B cell (primary cell): ENCODE measurements around the gene CLIC6. TPM values are rescaled to one million over a fixed set of nuclear protein-coding genes. Genes with fewer than 3 reads are reported as not detected.
A peak's percentile ranks its signal among the peaks of the same experiment; 100 is the strongest.

ENCODE experiments used
- ATAC-seq: fragments of 200-7000 bp; cut with Tn5 transposase; one replicate; pipeline ENCODE4 v1.10.0; 2021; ENCODE audit warnings: low read depth, mild to moderate bottlenecking, moderate number of reproducible peaks, moderate library complexity
- CTCF ChIA-PET: fragments of 350-600 bp; sonication (Branson Sonifier 250); formaldehyde crosslinking; loops from one replicate; lab custom pipeline; 2021; ENCODE audit warnings: antibody characterized with exemption, inconsistent platforms; lab: Charles Lee
- POLR2A ChIA-PET: fragments of 350-600 bp; sonication (Branson Sonifier 250); formaldehyde crosslinking; loops from one replicate; lab custom pipeline; 2021; ENCODE audit warnings: antibody characterized with exemption; lab: Charles Lee
- DNase-seq: peaks from one replicate; pipeline ENCODE4 v3.0.0; 2013
- H2AFZ ChIP-seq: 2 replicates; pipeline ENCODE4 v1.6.1; 2012; ENCODE audit warnings: mild to moderate bottlenecking, low read depth, low read length; ENCODE audit not compliant: insufficient read depth, poor library complexity, severe bottlenecking
- H3K27ac ChIP-seq, 2 donors: 1 replicate in 1 of 2; 2 replicates in 1 of 2; pipeline ENCODE4 v1.5.1; 2012 to 2013; ENCODE audit warnings: low read length in 2 of 2, mild to moderate bottlenecking in 2 of 2, moderate library complexity in 1 of 2
- H3K27me3 ChIP-seq, 4 experiments: fragments of 200-600 bp in 1 of 4; sonication (generic) in 1 of 4; replicated peaks in 1 of 4; 1 replicate in 2 of 4; 2 replicates in 2 of 4; pipeline versions ENCODE4 v1.6.1 to v1.7.0; 2013 to 2016; ENCODE audit warnings: low read length in 3 of 4, mild to moderate bottlenecking in 2 of 4, mixed read lengths in 1 of 4, moderate library complexity in 1 of 4; ENCODE audit not compliant: insufficient read depth in 4 of 4, control insufficient read depth in 3 of 4; ENCODE audit errors: control extremely low read depth in 1 of 4
- H3K36me3 ChIP-seq, 2 experiments: replicated peaks in 1 of 2; 1 replicate in 1 of 2; 2 replicates in 1 of 2; pipeline versions ENCODE4 v1.6.1 to v1.7.1; 2013; ENCODE audit warnings: low read length in 1 of 2; ENCODE audit not compliant: insufficient read depth in 2 of 2, control insufficient read depth in 1 of 2; ENCODE audit errors: control extremely low read depth in 1 of 2, extremely low read depth in 1 of 2
- H3K4me1 ChIP-seq, 2 donors: fragments of 200-600 bp in 1 of 2; sonication (generic) in 1 of 2; 1 replicate in 1 of 2; 2 replicates in 1 of 2; pipeline versions ENCODE4 v1.5.1 to v1.6.1; 2013 to 2017; ENCODE audit warnings: low read length in 2 of 2; ENCODE audit not compliant: control insufficient read depth in 2 of 2, insufficient read depth in 2 of 2
- H3K4me2 ChIP-seq: replicated peaks from 2 replicates; pipeline ENCODE3; 2012; ENCODE audit warnings: mild to moderate bottlenecking, low read depth, low read length; ENCODE audit not compliant: poor library complexity, severe bottlenecking
- H3K4me3 ChIP-seq, 5 experiments: fragments of 200-600 bp in 1 of 5; sonication (generic) in 1 of 5; 1 replicate in 3 of 5; 2 replicates in 2 of 5; pipeline versions ENCODE4 v1.5.1 to v1.7.0; 2011 to 2016; ENCODE audit warnings: low read length in 4 of 5, mild to moderate bottlenecking in 4 of 5, low read depth in 2 of 5, control low read depth in 1 of 5, moderate library complexity in 1 of 5; ENCODE audit not compliant: insufficient read depth in 1 of 5; ENCODE audit errors: control extremely low read depth in 1 of 5, extremely low read depth in 1 of 5
- H3K79me2 ChIP-seq: fragments of 200-600 bp; sonication (generic); one replicate; pipeline ENCODE4 v1.6.0; 2016; ENCODE audit warnings: low read length; ENCODE audit not compliant: control insufficient read depth, insufficient read depth
- H3K9ac ChIP-seq: fragments of 200-600 bp; sonication (generic); 2 replicates; pipeline ENCODE4 v1.6.1; 2017; ENCODE audit warnings: mild to moderate bottlenecking, low read length, moderate library complexity
- H3K9me3 ChIP-seq, 3 donors: one replicate each; pipeline versions ENCODE4 v1.6.1 to v1.7.1; 2013; ENCODE audit warnings: low read length in 2 of 3; ENCODE audit not compliant: control insufficient read depth in 2 of 3, insufficient read depth in 1 of 3; ENCODE audit errors: control extremely low read depth in 1 of 3
- H4K20me1 ChIP-seq: 2 replicates; pipeline ENCODE4 v1.6.0; 2012; ENCODE audit warnings: mild to moderate bottlenecking, low read length; ENCODE audit not compliant: insufficient read depth, control insufficient read depth, poor library complexity, severe bottlenecking
- H3K27ac Mint-ChIP-seq: one replicate; pipeline ENCODE4 v1.8.0; 2021; ENCODE audit warnings: mixed read lengths
- H3K27me3 Mint-ChIP-seq: one replicate; pipeline ENCODE4 v1.8.0; 2021; ENCODE audit warnings: mixed read lengths
- H3K4me1 Mint-ChIP-seq: one replicate; pipeline ENCODE4 v1.8.0; 2021; ENCODE audit warnings: mixed read lengths
- H3K4me3 Mint-ChIP-seq: one replicate; pipeline ENCODE4 v1.8.0; 2021; ENCODE audit warnings: mixed read lengths
- H3K9me3 Mint-ChIP-seq: one replicate; pipeline ENCODE4 v1.8.0; 2022; ENCODE audit warnings: mixed read lengths; ENCODE audit not compliant: insufficient read depth
- CTCF ChIP-seq: fragments of 200-600 bp; IDR thresholded peaks from one replicate; pipeline ENCODE4 v1.8.0; 2022; ENCODE audit warnings: antibody characterized with exemption, mild to moderate bottlenecking
- EZH2 ChIP-seq: IDR thresholded peaks from 2 replicates; pipeline ENCODE4 v1.6.1; 2012; ENCODE audit warnings: borderline replicate concordance, low read depth, mild to moderate bottlenecking, moderate library complexity, low read length; ENCODE audit not compliant: insufficient read depth, poor library complexity, severe bottlenecking
- WGBS: methylation state at CpG from one replicate; pipeline ENCODE4 v1.1.5; 2013; ENCODE audit warnings: missing lambda C conversion rate; ENCODE audit not compliant: insufficient coverage; 5-methylcytosine and 5-hydroxymethylcytosine counted together
- intact Hi-C: fragments of 100-400 bp; cut with micrococcal nuclease; formaldehyde crosslinking; loops from one replicate; pipeline ENCODE4 v1.10.0; 2022
- polyA plus RNA-seq: library from polyadenylated mRNA; depleted of rRNA; stranded (reverse); fragments of >200 nt; gene quantifications from 2 replicates; pipeline ENCODE4 v1.2.3, GENCODE V29; 2012
- total RNA-seq, 2 donors: library from RNA; stranded (reverse); fragments of 120-200 nt in 1 of 2; gene quantifications; 1 replicate in 1 of 2; 2 replicates in 1 of 2; pipeline versions ENCODE4 v1.2.3 to v1.2.4, GENCODE V29; 2013 to 2022

Gene CLIC6
- total and polyA plus RNA-seq, 2 donors (not counting 1 experiment from before 2014, with no cell fraction given): 0.01 to 0.07 TPM

GRCh38 chr21:34635307-34635706 is 33.5 kb upstream of the CLIC6 start:
- Mint-ChIP-seq H3K4me1 (peaks cover 5% of the 10 kb centered on the region), H3K9me3 (no peaks in the 10 kb centered on the region), H3K27me3 (peaks cover 16% of the 10 kb centered on the region), H3K27ac (no peak overlapping the region), H3K4me3 (no peak overlapping the region)
- peaks cover 0 to 3% (median 0%) of the 10 kb centered on the region in 4 experiments for H3K27me3 ChIP-seq
- H3K4me2 ChIP-seq: no peak overlapping the region
- no peak overlapping the region for H3K4me3 ChIP-seq
- H3K27ac ChIP-seq: no peak overlapping the region
- WGBS: 88% methylated on average over 3 of the region's 3 CpGs
- TF ChIP-seq CTCF (peak; percentile 52), EZH2 (no peak)
- H3K79me2 ChIP-seq: no peaks in the 10 kb centered on the region
- peaks cover 0 to 3% of the 10 kb centered on the region in 2 donors for H3K4me1 ChIP-seq
- no peaks in the 10 kb centered on the region for H4K20me1 ChIP-seq
- ChIA-PET CTCF (interaction anchor here (0.7 to 0.9 kb wide), 3 partner anchors 13 to 1297 kb away, joined by 3 to 4 read pairs (median 3); no protein-coding TSS in a partner anchor), POLR2A (no interaction called here)
- no peaks in the 10 kb centered on the region for H3K36me3 ChIP-seq
- DNase-seq: no peak
- H3K9me3 ChIP-seq: no peaks in the 10 kb centered on the region
- no peak overlapping the region for H2AFZ ChIP-seq
- intact Hi-C loops: no loop called here
- H3K9ac ChIP-seq: no peak overlapping the region
- ATAC-seq: no peak

GRCh38 chr21:34636961-34637360 is 31.8 kb upstream of the CLIC6 start:
- Histone ChIP-seq H4K20me1 (no peaks in the 10 kb centered on the region), H3K27me3 (peaks cover 0 to 3% (median 0%) of the 10 kb centered on the region in 4 experiments), H3K4me1 (peaks cover 6 to 8% of the 10 kb centered on the region in 2 donors), H3K79me2 (no peaks in the 10 kb centered on the region), H3K4me3 (no peak overlapping the region), H3K9me3 (no peaks in the 10 kb centered on the region), H3K27ac (no peak overlapping the region), H3K4me2 (no peak overlapping the region), H2AFZ (no peak overlapping the region), H3K9ac (no peak overlapping the region), H3K36me3 (no peaks in the 10 kb centered on the region)
- WGBS: 90% methylated on average over 3 of the region's 3 CpGs
- intact Hi-C loops: no loop called here
- no peak overlapping the region for H3K27ac Mint-ChIP-seq
- no peak overlapping the region for H3K4me3 Mint-ChIP-seq
- DNase-seq (no peak), ATAC-seq (no peak)
- H3K27me3 Mint-ChIP-seq: peaks cover 16% of the 10 kb centered on the region
- TF ChIP-seq CTCF (no peak), EZH2 (no peak)
- H3K9me3 Mint-ChIP-seq: no peaks in the 10 kb centered on the region
- ChIA-PET POLR2A (no interaction called here), CTCF (interaction anchor here (0.7 to 0.9 kb wide), 2 partner anchors 129 to 713 kb away, joined by 3 read pairs; no protein-coding TSS in a partner anchor)
- peaks cover 14% of the 10 kb centered on the region for H3K4me1 Mint-ChIP-seq
